OCI-LY3 (cell line): ENCODE data around the gene MGAT5B.
"Not testable (repeated sequence)": the region's sequence is repeated elsewhere in the genome, so short reads cannot be mapped to it uniquely, and the experiment has no call there.

Experiments used
- CTCF ChIP-seq: fragments of 200-600, 300-600 bp; sonication (generic); IDR thresholded peaks from 2 replicates; pipeline ENCODE4 v1.5.1; 2014; ENCODE audit warnings: antibody characterized with exemption, low read length, low read depth
- EZH2phosphoT487 ChIP-seq: fragments of 200-600 bp; shearing (Covaris generic); IDR thresholded peaks from 2 replicates; pipeline ENCODE4 v1.6.1; 2018; ENCODE audit warnings: antibody characterized with exemption, mixed run types, low read depth

DNA sequence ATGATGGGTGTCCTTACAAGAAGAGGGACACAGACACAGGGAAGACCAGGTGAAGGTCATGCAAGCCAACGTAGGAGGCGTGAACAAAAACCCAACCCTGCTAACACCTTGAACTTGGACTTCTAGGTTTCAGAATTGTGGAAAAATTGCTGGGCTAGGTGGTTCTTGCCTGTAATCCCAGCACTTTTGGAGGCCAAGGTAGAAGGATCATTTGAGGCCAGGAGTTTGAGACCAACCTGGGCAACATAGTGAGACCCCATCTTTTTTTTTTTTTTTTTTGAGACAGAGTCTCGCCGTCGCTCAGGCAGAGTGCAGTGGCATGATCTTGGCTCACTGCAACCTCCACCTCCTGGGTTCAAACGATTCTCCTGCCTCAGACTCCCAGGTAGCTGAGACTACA, 25.1 kb upstream of the MGAT5B start:
- not testable (repeated sequence) for TF ChIP-seq EZH2phosphoT487, CTCF
